GM12878 (cell line): Measurements from ENCODE around the gene FOXD4.
"Not testable (repeated sequence)": the region's sequence is repeated elsewhere in the genome, so short reads cannot be mapped to it uniquely, and the experiment has no call there.

Experiments used
- BCL11A ChIP-seq: IDR thresholded peaks from 2 replicates; pipeline ENCODE4 v1.6.1; 2011; ENCODE audit warnings: low read depth, low read length
- BHLHE40 ChIP-seq, 2 experiments: fragments of 450-650 bp in 1 of 2; IDR thresholded peaks; 2 replicates each; pipeline ENCODE4 v1.6.1; 2011 to 2017; ENCODE audit warnings: low read depth in 2 of 2, borderline replicate concordance in 1 of 2, improper control_type of control experiment in 1 of 2, low read length in 1 of 2, mild to moderate bottlenecking in 1 of 2
- CHD1 ChIP-seq: IDR thresholded peaks from 2 replicates; pipeline ENCODE4 v1.6.1; 2012; ENCODE audit warnings: low read depth, low read length, improper control_type of control experiment
- CTCF ChIP-seq, 3 experiments: IDR thresholded peaks in 2 of 3; conservative IDR thresholded peaks in 1 of 3; 2 replicates each; pipeline ENCODE4 v1.5.1; 2011; ENCODE audit warnings: low read depth in 3 of 3, low read length in 3 of 3, mild to moderate bottlenecking in 3 of 3, control low read depth in 2 of 3, moderate library complexity in 2 of 3, inconsistent platforms in 1 of 3, mixed read lengths in 1 of 3; ENCODE audit not compliant: control insufficient read depth in 2 of 3, insufficient read depth in 1 of 3; ENCODE audit errors: extremely low read depth in 1 of 3
- IRF5 ChIP-seq: fragments of 450-650 bp; IDR thresholded peaks from 2 replicates; pipeline ENCODE4 v1.6.1; 2017; ENCODE audit warnings: borderline replicate concordance
- POLR2AphosphoS5 ChIP-seq: IDR thresholded peaks from 2 replicates; pipeline ENCODE4 v1.6.1; 2011; ENCODE audit warnings: mild to moderate bottlenecking, low read length, inconsistent platforms
- RAD21 ChIP-seq: IDR thresholded peaks from 2 replicates; pipeline ENCODE4 v1.6.1; 2011; ENCODE audit warnings: mild to moderate bottlenecking, low read depth, low read length, moderate library complexity; ENCODE audit not compliant: insufficient read depth
- SRF ChIP-seq, 2 experiments: IDR thresholded peaks; 2 replicates each; pipeline ENCODE4 v1.6.1; 2011; ENCODE audit warnings: low read depth in 2 of 2, low read length in 2 of 2, mild to moderate bottlenecking in 1 of 2, moderate library complexity in 1 of 2
- TAF1 ChIP-seq: IDR thresholded peaks from 2 replicates; pipeline ENCODE4 v1.6.1; 2011; ENCODE audit warnings: mild to moderate bottlenecking, low read depth, low read length, borderline replicate concordance
- ZNF24 ChIP-seq: fragments of 450-650 bp; IDR thresholded peaks from 2 replicates; pipeline ENCODE4 v1.6.1; 2017; ENCODE audit warnings: antibody characterized with exemption, mild to moderate bottlenecking
- ZNF622 ChIP-seq: fragments of 450-650 bp; IDR thresholded peaks from 2 replicates; pipeline ENCODE4 v1.6.1; 2017; ENCODE audit warnings: mild to moderate bottlenecking, inconsistent platforms

DNA sequence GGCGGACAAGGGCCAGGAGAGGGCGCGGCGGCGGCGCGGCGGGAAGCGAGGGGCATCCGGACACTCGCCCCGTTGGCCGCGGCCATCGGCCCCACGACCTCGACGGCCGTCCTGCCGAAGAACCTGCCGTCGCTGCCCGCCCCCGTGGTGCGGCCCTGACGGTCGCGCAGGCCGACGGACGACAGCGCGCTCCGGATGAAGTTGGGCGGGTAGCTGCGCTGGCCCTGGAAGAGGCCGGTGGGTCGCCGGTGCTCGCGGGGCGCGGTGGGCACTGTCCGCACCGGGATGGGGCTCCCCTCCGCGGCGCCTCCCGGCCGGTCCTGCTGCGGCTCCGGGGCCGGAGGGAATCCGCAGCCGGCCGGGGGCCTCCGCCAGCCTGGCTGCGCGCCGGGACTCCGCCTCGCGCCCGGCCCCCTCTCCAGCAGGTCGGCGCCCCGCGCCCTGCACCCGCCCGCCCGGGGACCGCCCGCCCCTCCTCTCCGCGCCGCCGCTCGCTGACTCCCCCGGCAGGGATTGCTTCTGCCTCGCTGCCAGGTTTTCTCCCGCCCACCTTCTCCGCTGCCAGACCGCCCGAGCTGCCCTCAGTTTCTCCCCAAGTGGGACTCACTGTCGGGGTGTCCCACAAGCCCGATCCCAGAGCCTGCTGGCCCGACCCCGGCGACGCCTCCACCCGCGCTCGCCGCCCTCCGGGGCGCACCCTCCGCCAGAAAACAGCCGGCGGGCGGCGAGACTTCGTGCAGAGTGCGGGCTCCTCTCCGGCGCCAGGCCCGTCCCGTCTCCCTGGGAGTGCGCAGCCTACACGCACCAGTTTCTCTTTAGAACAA lies 44.9 kb downstream of the FOXD4 start:
- not testable (repeated sequence) for TF ChIP-seq TAF1; RAD21; ZNF622; IRF5; SRF (IDR thresholded peaks at IDR 0.05; ENCODE audit: low read depth in 2 of 2, low read length in 2 of 2); CHD1; POLR2AphosphoS5; CTCF (IDR thresholded peaks at IDR 0.05 in 2 of 3, conservative IDR thresholded peaks at IDR 0.05 in 1 of 3; ENCODE audit: control insufficient read depth in 2 of 3, extremely low read depth in 1 of 3, insufficient read depth in 1 of 3, low read depth in 3 of 3, low read length in 3 of 3); BHLHE40 (IDR thresholded peaks at IDR 0.05; ENCODE audit: borderline replicate concordance in 1 of 2, low read depth in 2 of 2, low read length in 1 of 2); ZNF24; BCL11A
